Measurements from ENCODE around the gene OXCT1.

Gene OXCT1

GRCh38 chr5:41831155-41831554 lies 39.1 kb downstream of the OXCT1 start:
- TF ChIP-seq REST (IDR thresholded peaks at IDR 0.05; ENCODE audit: insufficient read depth in 1 of 2, low read depth in 2 of 2, low read length in 2 of 2) (no peak), FOXP2 (optimal IDR thresholded peaks at IDR 0.05; ENCODE audit: borderline replicate concordance, extremely low read depth, extremely low read length, insufficient read depth) (no peak), POLR2AphosphoS5 (IDR thresholded peaks at IDR 0.05; ENCODE audit: low read depth, low read length) (no peak), SIN3A (IDR thresholded peaks at IDR 0.05; ENCODE audit: borderline replicate concordance, insufficient read depth, low read length) (no peak), TAF1 (IDR thresholded peaks at IDR 0.05; ENCODE audit: borderline replicate concordance, insufficient read depth, low read length) (no peak)

- no peak for TF ChIP-seq TAF1 (IDR thresholded peaks at IDR 0.05; ENCODE audit: borderline replicate concordance, insufficient read depth, low read length)
- TF ChIP-seq SIN3A (IDR thresholded peaks at IDR 0.05; ENCODE audit: borderline replicate concordance, insufficient read depth, low read length) = no peak
- TF ChIP-seq REST (IDR thresholded peaks at IDR 0.05; ENCODE audit: insufficient read depth in 1 of 2, low read depth in 2 of 2, low read length in 2 of 2) = no peak
- TF ChIP-seq POLR2AphosphoS5 (IDR thresholded peaks at IDR 0.05; ENCODE audit: low read depth, low read length) = no peak
- no peak for TF ChIP-seq FOXP2 (optimal IDR thresholded peaks at IDR 0.05; ENCODE audit: borderline replicate concordance, extremely low read depth, extremely low read length, insufficient read depth)
Measured at GRCh38 chr5:41827792-41828191, 42.4 kb downstream of the OXCT1 start.

GRCh38 chr5:41822036-41822435 lies 48.2 kb downstream of the OXCT1 start:
- TF ChIP-seq SIN3A (IDR thresholded peaks at IDR 0.05; ENCODE audit: borderline replicate concordance, insufficient read depth, low read length) = no peak

- TF ChIP-seq SIN3A (IDR thresholded peaks at IDR 0.05; ENCODE audit: borderline replicate concordance, insufficient read depth, low read length) (no peak), POLR2AphosphoS5 (IDR thresholded peaks at IDR 0.05; ENCODE audit: low read depth, low read length) (no peak), TAF1 (IDR thresholded peaks at IDR 0.05; ENCODE audit: borderline replicate concordance, insufficient read depth, low read length) (no peak), REST (IDR thresholded peaks at IDR 0.05; ENCODE audit: insufficient read depth in 1 of 2, low read depth in 2 of 2, low read length in 2 of 2) (no peak)
Measured at GRCh38 chr5:41821051-41821450, 49.2 kb downstream of the OXCT1 start.

- TF ChIP-seq REST (IDR thresholded peaks at IDR 0.05; ENCODE audit: insufficient read depth in 1 of 2, low read depth in 2 of 2, low read length in 2 of 2) (no peak), FOXP2 (optimal IDR thresholded peaks at IDR 0.05; ENCODE audit: borderline replicate concordance, extremely low read depth, extremely low read length, insufficient read depth) (no peak), SIN3A (IDR thresholded peaks at IDR 0.05; ENCODE audit: borderline replicate concordance, insufficient read depth, low read length) (no peak), POLR2AphosphoS5 (IDR thresholded peaks at IDR 0.05; ENCODE audit: low read depth, low read length) (no peak), TAF1 (IDR thresholded peaks at IDR 0.05; ENCODE audit: borderline replicate concordance, insufficient read depth, low read length) (no peak)
Measured at GRCh38 chr5:41820150-41820549, 50.1 kb downstream of the OXCT1 start.

All from PFSK-1 (cell line).